HFF-Myc (cell line): ENCODE data around the gene DACH1.

Experiments
- DNase-seq: peaks from one replicate; pipeline ENCODE4 v3.0.0-alpha.2; 2011; ENCODE audit warnings: low read depth; ENCODE audit errors: extremely low read depth
- H3K4me3 ChIP-seq: replicated peaks from 2 replicates; pipeline ENCODE4 v1.5.1; 2011; ENCODE audit warnings: low read depth, mild to moderate bottlenecking, control low read depth, low read length
- TF ChIP-seq, protein P1 (sequence below): IDR thresholded peaks from 2 replicates; pipeline ENCODE4 v1.5.1; 2012; ENCODE audit warnings: mild to moderate bottlenecking, low read depth, low read length, control low read depth; ENCODE audit errors: missing control alignments

Gene DACH1

DNA sequence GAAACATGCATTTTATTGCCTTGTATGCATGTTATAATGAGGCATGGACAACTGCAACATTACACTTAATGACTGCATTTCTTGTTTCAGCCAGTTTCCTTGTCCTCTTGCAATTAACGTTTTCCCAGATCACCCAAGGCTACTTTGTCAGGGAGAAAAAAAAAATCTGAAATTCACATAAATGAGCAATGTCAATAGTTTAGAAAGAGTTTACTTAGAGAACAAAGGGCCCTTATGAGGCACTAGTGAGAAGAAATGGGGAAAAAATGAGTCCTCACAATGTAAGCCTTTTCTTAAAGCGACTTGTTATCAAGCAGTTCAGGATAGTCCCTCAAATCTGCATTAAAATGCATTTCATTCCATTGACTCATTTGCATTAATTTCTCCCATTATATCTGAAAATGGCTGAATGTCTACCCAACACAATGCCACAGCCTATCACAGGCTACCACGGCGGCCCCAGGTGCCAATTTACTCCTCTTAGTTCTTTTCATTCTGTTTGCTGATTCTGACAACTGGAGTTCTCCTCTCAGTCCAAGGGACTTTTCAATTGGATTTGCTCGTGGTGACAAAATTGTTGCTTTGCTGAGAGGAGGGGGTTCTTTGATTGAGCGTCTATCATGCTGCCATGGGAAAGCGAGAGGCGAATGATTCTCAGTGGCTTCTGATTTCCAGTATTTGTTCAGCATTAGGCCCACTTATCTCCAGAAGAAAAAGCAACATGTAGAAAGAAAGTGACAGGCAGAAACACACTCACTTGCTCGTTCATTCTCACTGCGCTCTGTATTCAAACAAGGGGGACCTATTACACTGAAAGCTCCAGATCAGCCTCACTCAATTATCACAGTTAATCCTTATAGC lies 107.1 kb downstream of the DACH1 start:
- TF ChIP-seq, protein P1, sequence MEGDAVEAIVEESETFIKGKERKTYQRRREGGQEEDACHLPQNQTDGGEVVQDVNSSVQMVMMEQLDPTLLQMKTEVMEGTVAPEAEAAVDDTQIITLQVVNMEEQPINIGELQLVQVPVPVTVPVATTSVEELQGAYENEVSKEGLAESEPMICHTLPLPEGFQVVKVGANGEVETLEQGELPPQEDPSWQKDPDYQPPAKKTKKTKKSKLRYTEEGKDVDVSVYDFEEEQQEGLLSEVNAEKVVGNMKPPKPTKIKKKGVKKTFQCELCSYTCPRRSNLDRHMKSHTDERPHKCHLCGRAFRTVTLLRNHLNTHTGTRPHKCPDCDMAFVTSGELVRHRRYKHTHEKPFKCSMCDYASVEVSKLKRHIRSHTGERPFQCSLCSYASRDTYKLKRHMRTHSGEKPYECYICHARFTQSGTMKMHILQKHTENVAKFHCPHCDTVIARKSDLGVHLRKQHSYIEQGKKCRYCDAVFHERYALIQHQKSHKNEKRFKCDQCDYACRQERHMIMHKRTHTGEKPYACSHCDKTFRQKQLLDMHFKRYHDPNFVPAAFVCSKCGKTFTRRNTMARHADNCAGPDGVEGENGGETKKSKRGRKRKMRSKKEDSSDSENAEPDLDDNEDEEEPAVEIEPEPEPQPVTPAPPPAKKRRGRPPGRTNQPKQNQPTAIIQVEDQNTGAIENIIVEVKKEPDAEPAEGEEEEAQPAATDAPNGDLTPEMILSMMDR, result no peak
- no peak for DNase-seq
- no peak overlapping the region for H3K4me3 ChIP-seq

DNA sequence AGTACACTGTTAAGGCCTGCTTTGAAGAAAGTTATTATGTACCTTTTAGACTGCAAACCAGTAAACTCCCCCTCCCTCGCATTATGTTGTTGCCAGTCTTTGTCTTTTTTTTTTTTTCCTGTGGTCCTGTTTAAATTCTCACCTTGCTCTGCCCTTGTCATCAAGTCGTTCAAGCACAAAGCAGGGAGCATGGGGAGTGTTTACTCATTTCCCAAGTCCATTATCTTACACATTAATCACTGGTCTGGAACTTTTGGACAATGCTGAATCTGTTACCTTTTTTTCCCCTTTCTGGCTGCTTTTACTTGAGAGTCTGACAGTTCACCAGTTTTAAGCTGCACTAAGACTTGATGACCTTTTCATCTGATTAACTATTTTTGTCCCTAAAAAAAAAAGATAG lies 108.2 kb downstream of the DACH1 start:
- TF ChIP-seq, protein P1, result no peak

DNA sequence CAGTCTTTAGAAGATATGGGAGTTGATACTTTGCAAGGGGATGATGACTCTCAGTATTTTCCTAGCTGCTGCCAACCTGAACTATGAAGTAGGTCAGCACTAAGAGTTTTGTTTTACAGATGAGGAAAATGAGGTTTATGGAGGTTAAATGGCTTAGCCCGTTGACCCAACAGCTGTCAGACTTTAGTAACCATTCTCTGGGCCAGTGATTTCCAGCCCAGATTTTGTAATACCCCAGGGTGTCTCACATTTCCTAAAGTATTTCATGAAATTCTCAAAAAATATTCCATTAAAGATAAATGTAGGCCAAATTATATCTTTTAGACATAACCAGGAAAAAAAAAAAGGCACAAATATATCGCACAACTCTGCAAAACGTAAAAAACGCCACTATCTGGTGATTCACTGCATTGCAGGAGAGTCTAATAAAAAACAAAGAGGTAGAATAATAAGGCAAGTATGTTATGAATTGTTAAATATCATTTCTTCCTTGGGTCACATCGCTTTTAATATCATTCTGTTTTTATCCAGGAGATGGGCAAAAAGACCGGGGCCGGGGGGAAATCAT lies 112.5 kb downstream of the DACH1 start:
- TF ChIP-seq, protein P1, result no peak
- no peak for DNase-seq
- no peak overlapping the region for H3K4me3 ChIP-seq

More for the DNA sequence above, 108.2 kb downstream of the DACH1 start:
- no peak overlapping the region for H3K4me3 ChIP-seq
- DNase-seq, result no peak

DNA sequence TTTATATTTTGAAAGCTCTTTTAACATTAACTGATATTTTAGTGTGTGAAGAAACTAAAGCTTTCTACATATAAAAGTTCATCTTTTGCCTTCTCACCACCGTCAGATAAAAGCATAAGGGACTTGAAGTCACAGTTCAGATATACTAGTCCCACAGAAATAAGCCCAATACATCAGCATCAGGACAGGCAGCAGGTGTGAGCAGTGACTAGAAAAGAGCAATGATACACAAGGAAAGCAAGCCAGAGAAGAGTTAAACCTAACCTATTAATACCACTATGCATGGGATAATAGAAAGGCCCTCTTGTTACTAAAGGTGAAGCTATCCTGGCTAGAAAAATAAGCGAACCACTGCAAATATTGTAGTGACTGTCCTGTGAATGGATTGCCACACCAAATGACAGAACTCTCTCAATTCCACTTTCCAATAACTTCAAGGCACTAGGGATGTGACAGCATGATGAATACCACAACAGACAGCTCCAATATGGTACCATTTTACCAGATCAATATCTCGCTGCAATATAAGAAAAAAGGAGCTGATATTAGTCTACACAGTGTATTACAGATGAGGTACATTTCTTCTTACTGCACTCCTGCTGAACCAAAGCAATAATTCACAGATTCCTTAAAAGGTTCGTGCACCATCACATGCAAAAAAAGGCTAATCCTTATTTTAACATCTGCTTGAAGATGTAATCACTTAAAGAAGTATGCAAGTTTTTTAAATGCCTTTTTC lies 114.1 kb downstream of the DACH1 start:
- DNase-seq, result no peak
- TF ChIP-seq, protein P1, result no peak

DNA sequence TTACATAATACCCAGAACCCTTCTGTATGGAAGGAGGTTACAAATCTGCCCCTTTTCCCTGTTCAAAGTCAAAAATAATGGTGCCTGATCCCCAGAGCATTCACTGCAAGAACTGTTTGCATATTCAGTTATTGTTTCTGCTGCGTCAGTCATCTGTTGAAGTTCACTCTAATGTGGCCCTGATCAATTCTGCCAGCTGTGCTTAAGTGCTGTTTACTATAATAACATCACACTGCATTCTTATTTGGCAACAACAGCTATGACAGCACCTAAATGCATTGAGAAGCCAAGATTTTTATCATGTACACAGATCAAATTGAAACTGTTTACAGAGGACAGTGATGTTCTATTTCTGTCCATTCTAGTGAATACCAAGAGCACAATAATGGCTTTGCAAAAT lies 115.9 kb downstream of the DACH1 start:
- no peak overlapping the region for H3K4me3 ChIP-seq
- DNase-seq, result no peak
- TF ChIP-seq, protein P1, result no peak

More for the DNA sequence above, 114.1 kb downstream of the DACH1 start:
- no peak overlapping the region for H3K4me3 ChIP-seq

DNA sequence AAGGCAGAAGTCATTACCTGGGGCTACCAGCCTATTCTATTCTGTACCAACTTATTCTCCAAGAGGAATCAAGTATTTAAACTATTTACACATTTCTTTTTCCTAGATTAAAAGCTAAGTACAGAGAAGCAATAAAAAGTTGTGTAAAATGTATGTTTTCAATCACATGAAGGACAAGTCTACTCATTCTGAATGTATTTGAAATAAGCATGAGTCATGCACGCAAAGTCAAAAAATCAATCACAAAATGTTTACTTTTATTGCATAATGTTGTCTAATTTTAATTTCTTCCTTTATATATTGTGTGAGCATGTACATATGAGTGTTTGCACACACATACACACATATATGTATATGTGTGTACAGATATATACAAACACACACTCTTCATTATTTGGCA lies 136.7 kb downstream of the DACH1 start:
- TF ChIP-seq, protein P1, result no peak
- DNase-seq, result no peak
- H3K4me3 ChIP-seq, result no peak overlapping the region
